H1 (cell line): ENCODE measurements around the gene SCRN1. TPM values are rescaled to one million over a fixed set of nuclear protein-coding genes. Genes with fewer than 3 reads are reported as not detected.

Experiments
- BRCA1 ChIP-seq: IDR thresholded peaks from 2 replicates; pipeline ENCODE4 v1.6.1; 2012; ENCODE audit warnings: low read depth, low read length, improper control_type of control experiment
- CHD1 ChIP-seq: IDR thresholded peaks from 2 replicates; pipeline ENCODE4 v1.6.1; 2012; ENCODE audit warnings: low read depth, low read length, improper control_type of control experiment
- CHD7 ChIP-seq: fragments of 300-600 bp; sonication (generic); IDR thresholded peaks from 2 replicates; pipeline ENCODE4 v1.7.1; 2012; ENCODE audit warnings: low read length, moderate library complexity, mild to moderate bottlenecking, inconsistent platforms; ENCODE audit not compliant: insufficient replicate concordance
- FOSL1 ChIP-seq: IDR thresholded peaks from 2 replicates; pipeline ENCODE4 v1.6.1; 2011; ENCODE audit warnings: mild to moderate bottlenecking, low read depth, low read length, moderate library complexity; ENCODE audit not compliant: insufficient read depth
- JUN ChIP-seq: IDR thresholded peaks from 2 replicates; pipeline ENCODE4 v1.6.1; 2011; ENCODE audit warnings: low read depth, mild to moderate bottlenecking, improper control_type of control experiment, low read length
- MAX ChIP-seq: IDR thresholded peaks from 2 replicates; pipeline ENCODE4 v1.6.1; 2012; ENCODE audit warnings: inconsistent platforms
- RXRA ChIP-seq: IDR thresholded peaks from 2 replicates; pipeline ENCODE4 v1.6.1; 2011; ENCODE audit warnings: low read depth, mild to moderate bottlenecking, low read length, moderate library complexity; ENCODE audit not compliant: insufficient read depth
- TAF1 ChIP-seq: IDR thresholded peaks from 2 replicates; pipeline ENCODE4 v1.6.1; 2011; ENCODE audit warnings: mild to moderate bottlenecking, low read depth, low read length
- TAF7 ChIP-seq: optimal IDR thresholded peaks from 2 replicates; pipeline ENCODE3; 2011; ENCODE audit warnings: low read depth, mild to moderate bottlenecking, inconsistent platforms, low read length, moderate library complexity, borderline replicate concordance
- TCF12 ChIP-seq: IDR thresholded peaks from 2 replicates; pipeline ENCODE4 v1.6.1; 2011; ENCODE audit warnings: low read depth, mild to moderate bottlenecking, low read length
- USF2 ChIP-seq: IDR thresholded peaks from 2 replicates; pipeline ENCODE4 v1.6.1; 2011; ENCODE audit warnings: low read length, improper control_type of control experiment
- polyA plus RNA-seq, 7 experiments: library from polyadenylated mRNA; depleted of rRNA in 3 of 7; stranded (reverse) in 5 of 7; unstranded in 2 of 7; fragments of >200 nt in 5 of 7; fragments of 200-250 nt in 2 of 7; gene quantifications; 1 replicate in 5 of 7; 2 replicates in 1 of 7; 4 replicates in 1 of 7; pipeline versions ENCODE4 v1.2.1 to v1.2.3, GENCODE V29; 2011 to 2013; ENCODE audit warnings: missing spikeins in 2 of 7, mixed read lengths in 2 of 7
- total RNA-seq: library from RNA; stranded (reverse); fragmentation: NEBNext Ultra II Directional; extraction: Animal tissue kit (Norgen Biotek cat#: 25700); gene quantifications from 2 replicates; pipeline ENCODE4 v1.2.1, GENCODE V29; 2021

SCRN1 gene
- total and polyA plus RNA-seq, 2 of the 8 experiments (the other 6 are each of a cell fraction or from before 2014, with no cell fraction given): 36.0 to 75.8 TPM

GRCh38 chr7:29980151-29980550 lies 9.4 kb downstream of the SCRN1 start (continued):
- TF ChIP-seq CHD7 (no peak), FOSL1 (no peak), JUN (no peak), TCF12 (no peak), RXRA (no peak), TAF1 (no peak), MAX (no peak), CHD1 (no peak), USF2 (no peak), TAF7 (no peak), BRCA1 (no peak)
